Esophagus muscularis mucosa (tissue), 4 donors: ENCODE measurements around the gene SLC7A4.

Experiments
- CTCF ChIP-seq, 3 experiments: fragments of 200-600 bp in 2 of 3; fragments of 450-650 bp in 1 of 3; sonication (generic) in 2 of 3; IDR thresholded peaks; one replicate each; pipeline ENCODE4 v1.5.1; 2017 to 2019; ENCODE audit warnings: antibody characterized with exemption in 3 of 3, mild to moderate bottlenecking in 2 of 3, moderate library complexity in 1 of 3
- EP300 ChIP-seq: sonication (generic); formaldehyde crosslinking; IDR thresholded peaks from one replicate; pipeline ENCODE4 v1.6.1; 2017; ENCODE audit warnings: antibody characterized with exemption
- POLR2A ChIP-seq: fragments of 450-650 bp; IDR thresholded peaks from one replicate; pipeline ENCODE4 v1.6.1; 2017; ENCODE audit warnings: antibody characterized with exemption, moderate library complexity, mild to moderate bottlenecking, low read depth
- POLR2AphosphoS5 ChIP-seq, 2 donors: sonication (generic); formaldehyde crosslinking; IDR thresholded peaks; one replicate each; pipeline ENCODE4 v1.6.1; 2017; ENCODE audit warnings: antibody characterized with exemption in 2 of 2

DNA sequence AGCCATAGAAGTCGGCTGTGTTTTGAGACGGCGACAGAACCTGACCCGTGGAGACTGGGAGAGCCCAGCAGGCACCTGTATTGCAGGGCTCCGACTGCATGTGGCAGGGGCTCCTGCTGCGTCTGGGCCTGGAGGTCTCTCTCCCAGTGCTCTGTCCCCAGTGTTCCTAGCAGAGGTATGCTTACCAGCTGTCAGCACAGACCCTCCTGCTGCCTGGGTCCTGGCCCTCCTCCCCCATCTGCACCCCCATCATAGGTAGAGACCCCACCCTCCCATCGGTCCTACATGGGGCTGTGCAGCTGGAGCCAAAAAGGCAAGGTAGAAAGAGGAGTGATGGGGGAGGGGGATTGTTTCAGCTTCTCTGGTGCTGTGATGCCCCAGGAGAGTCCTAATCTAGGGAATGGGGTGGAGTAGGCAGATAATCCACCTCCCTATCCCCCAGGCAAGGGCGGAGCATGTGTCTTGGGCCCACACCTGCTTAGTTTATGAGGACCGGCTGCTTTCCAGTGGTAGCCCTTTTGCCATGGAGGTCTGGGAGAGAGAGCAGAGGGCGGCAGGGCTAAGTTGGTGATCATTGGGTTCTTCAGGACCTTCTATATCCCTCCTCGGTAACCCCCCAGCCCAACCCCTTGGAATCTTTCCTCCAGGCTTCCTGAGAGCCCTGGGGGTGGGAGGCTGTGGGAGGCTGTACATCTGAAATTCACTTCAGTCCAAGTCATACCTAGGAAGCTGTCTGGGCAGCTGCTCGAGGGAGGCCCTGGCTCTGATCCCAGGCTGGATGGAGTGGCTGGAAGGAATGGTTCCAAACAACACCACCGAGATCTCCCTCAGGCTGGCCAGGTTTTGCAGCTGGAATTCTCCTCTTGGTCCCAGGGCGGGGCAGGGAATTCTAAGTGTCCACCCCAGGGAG, 5.3 kb downstream of the SLC7A4 start:
- no peak for TF ChIP-seq POLR2AphosphoS5 (IDR thresholded peaks at IDR 0.05)
- TF ChIP-seq POLR2A: no peak
- TF ChIP-seq CTCF (IDR thresholded peaks at IDR 0.05): no peak
- TF ChIP-seq EP300: no peak
